VCaP (cell line): Measurements from ENCODE around the gene LRRC8A.
"Not testable (repeated sequence)": the region's sequence is repeated elsewhere in the genome, so short reads cannot be mapped to it uniquely, and the experiment has no call there.

Experiments
- H3K27ac ChIP-seq: fragments of 450-650 bp; 2 replicates; pipeline ENCODE4 v1.5.1; 2017
- TF ChIP-seq, protein P1 (sequence below): fragments of 450-650 bp; conservative IDR thresholded peaks from 2 replicates; pipeline ENCODE4 v1.5.1; 2017; ENCODE audit warnings: mild to moderate bottlenecking, moderate library complexity

The LRRC8A gene

DNA sequence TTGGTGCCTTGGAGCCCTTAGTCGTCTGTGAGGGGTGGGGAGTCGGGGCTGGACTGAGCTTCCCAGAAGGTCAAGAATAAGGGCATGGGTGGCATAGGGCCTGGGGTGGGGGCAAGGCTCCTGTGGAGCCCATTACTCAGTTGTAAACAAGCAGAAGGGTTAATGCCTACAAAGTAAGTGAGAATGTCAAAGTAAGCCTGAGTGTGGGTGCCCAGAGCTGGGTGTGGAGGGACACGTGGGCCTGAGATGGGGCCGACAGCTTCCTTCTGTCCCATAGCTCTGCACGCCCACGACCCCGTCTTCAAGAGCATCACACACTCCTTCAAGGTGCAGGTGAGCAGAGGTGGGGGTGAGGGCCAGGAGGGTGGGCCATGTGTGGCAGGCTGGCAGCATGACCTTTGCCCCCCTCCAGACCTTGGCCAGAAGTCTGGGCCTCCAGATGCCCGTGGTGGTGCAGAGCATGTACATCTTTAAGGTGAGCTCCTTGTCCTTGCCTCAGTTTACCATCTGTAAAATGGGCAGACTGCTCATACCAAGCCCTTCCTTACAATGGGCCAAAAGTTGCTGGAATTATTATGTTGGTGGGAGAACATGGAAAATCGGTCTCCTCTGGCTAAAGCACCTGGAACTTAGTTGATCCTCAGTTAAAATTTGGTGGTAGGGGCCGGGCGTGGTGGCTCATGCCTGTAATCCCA, 54.4 kb downstream of the LRRC8A start:
- no peak overlapping the region for H3K27ac ChIP-seq

DNA sequence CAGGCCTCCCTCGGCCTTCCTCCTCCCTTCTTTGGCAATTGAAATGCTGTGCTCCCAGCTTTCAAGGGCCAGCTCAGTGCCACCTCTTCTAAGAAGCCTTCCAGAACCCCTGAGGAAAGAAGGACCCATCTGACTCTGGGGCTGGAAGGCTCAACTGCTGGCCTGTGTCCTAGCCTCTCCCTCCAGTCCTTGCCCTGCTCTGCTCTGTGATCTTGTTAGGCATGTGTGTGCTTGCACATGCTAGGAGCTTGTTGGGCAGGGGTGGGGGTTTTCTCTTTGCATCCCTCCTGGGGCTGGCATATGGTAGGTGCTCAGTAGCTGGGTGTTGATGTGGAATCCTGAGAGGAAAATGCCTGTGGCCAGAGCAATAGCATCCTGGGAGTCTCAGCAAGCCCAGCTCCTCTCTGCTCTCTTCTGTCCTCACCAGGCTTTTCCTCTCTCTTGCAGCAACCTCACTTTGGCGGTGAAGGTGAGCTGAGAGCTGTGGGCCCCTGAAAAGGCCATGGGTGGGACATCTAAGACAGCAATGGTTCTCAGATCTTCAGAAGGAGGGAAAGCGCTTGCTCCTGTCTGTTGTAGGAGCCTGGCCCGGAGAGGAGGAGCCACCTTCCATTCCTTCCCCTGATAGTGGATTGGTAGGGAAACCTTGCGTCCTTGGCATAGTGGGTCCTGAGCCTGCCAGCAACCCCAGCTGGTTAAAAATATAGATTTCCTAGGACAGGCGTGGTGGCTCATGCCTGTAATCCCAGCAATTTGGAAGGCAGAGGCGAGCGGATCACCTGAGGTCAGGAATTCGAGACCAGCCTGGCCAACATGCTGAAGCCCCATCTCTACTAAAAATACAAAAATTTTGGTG, 55.6 kb downstream of the LRRC8A start:
- TF ChIP-seq, protein P1, sequence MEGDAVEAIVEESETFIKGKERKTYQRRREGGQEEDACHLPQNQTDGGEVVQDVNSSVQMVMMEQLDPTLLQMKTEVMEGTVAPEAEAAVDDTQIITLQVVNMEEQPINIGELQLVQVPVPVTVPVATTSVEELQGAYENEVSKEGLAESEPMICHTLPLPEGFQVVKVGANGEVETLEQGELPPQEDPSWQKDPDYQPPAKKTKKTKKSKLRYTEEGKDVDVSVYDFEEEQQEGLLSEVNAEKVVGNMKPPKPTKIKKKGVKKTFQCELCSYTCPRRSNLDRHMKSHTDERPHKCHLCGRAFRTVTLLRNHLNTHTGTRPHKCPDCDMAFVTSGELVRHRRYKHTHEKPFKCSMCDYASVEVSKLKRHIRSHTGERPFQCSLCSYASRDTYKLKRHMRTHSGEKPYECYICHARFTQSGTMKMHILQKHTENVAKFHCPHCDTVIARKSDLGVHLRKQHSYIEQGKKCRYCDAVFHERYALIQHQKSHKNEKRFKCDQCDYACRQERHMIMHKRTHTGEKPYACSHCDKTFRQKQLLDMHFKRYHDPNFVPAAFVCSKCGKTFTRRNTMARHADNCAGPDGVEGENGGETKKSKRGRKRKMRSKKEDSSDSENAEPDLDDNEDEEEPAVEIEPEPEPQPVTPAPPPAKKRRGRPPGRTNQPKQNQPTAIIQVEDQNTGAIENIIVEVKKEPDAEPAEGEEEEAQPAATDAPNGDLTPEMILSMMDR = no peak
- no peak overlapping the region for H3K27ac ChIP-seq

More for the DNA sequence above, 54.4 kb downstream of the LRRC8A start:
- TF ChIP-seq, protein P1 = no peak

DNA sequence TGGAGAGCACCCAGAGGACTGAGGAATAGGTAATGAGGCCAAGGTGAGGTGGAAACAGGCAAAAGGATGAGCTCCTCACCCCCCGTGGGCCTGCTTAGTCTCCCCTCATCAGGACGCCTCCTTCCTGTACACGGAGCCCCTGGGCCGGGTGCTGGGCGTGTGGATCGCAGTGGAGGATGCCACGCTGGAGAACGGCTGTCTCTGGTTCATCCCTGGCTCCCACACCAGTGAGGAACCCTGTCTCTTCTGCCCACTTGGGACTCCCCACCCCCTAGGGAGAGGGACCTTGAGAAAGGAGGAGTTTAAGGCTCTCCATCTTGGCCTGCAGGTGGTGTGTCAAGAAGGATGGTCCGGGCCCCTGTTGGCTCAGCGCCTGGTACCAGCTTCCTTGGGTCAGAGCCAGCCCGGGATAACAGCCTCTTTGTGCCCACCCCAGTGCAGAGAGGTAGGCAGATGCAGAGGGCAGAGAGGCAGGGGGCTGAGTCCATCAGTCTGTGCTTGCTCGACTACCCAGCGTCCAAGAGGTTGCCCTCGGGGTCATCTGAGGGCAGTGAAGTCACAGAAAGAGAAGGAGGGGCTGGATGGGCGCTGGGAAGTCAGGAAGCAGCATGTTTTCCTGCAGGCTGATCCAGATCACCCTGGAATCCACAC, 58.5 kb downstream of the LRRC8A start:
- TF ChIP-seq, protein P1 = no peak
- no peak overlapping the region for H3K27ac ChIP-seq

DNA sequence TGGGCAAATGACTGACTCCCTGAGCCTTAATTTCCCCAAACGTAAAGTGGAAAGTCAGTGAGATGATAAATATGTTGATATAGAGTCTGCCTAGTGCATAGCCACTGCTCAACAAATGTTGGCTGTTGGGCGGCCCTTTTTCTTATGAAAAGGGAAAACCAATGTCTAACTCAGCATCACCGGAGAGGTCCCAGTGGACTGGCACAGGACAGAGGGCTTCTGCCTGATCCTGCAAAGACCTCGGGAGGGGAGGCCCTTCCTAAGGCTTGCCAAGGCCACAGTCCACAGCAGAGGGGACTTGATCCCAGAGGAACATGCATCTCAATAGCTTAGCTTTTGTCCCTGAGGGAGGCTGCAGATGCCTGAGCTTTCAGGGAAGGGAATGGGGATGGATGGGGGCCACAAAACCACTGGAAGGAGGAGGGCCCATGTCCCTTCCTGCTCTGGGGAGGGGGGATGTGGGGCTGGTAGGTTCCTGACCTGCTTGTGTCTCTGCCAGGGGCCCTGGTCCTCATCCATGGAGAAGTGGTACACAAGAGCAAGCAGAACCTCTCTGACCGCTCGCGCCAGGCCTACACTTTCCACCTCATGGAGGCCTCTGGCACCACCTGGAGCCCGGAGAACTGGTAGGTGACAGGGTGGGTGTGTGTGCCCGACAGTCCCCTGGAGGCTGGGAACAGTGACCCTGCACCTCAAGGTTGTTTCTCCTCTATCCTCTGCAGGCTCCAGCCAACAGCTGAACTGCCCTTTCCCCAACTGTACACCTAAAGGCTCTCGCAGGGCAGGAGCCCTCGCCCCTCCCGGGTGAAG, 59.2 kb downstream of the LRRC8A start:
- TF ChIP-seq, protein P1 = no peak
- H3K27ac ChIP-seq = no peak overlapping the region

DNA sequence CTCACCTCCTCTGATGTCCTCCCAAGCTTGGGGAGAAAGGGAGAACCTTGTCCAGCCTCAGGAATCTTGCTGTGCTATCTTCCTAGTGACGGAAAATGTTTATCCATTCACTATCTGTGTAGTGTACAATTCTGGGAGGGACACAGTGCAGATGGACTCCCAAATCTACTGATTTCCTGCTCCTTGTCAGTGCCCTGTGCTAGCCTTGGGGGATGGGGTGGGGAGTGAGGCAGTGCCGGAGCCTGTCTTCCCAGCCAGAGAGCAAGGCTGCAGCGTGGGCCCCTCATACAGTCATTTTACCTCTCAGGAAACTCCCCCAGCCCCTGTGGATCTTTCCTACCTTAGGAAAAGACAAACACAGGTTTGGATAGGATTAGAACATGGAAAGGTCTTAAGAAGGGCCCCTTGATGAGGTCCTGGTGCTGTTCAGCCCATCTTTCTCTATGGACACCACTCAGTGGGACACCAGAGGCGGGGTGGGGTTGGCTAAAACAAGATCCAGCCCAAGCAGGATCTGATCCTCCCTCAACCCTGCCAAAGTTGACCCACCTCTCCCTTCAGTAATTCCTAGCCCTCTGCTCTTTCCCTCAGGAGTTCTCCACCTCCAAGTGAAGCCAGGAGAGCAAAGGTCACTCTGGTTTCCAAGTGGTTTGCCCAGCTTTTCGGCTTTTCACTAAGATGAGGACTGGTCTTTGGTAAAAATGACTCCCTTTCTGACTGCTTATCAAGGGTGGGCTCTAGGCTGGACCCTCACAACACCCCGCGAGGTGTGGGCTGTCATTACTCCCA, 62.1 kb downstream of the LRRC8A start:
- TF ChIP-seq, protein P1 = no peak
- no peak overlapping the region for H3K27ac ChIP-seq

DNA sequence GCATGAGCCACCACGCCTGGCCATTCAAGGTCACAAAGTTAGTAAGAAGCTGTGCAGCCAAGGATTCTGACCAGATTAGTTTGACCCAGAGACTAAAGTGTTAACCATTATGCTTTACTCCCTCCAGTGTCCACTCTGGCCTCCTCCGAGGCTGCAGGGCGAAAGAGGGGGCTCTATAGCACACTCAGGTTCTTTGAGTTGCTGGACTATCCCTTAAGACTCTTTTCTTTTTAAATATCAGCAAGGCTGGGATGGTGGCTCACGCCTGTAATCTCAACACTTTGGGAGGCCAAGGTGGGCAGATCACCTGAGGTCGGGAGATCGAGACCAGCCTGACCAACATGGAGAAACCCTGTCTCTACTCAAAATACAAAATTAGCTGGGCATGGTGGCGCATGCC, 63.0 kb downstream of the LRRC8A start:
- not testable (repeated sequence) for H3K27ac ChIP-seq
